Nucleus accumbens (tissue), 56 donors: ENCODE data around the gene ZNF566.

Experiments used
- DNase-seq, 56 donors: peaks; one replicate each; lab custom pipeline; 2025; lab: John Stamatoyannopoulos, UW

Gene ZNF566

GRCh38 chr19:36449059-36449670 lies 40.2 kb downstream of the ZNF566 start:
- no peak for DNase-seq

GRCh38 chr19:36441339-36441738 lies 48.0 kb downstream of the ZNF566 start:
- DNase-seq = no peak

GRCh38 chr19:36436531-36436930 lies 52.8 kb downstream of the ZNF566 start:
- no peak for DNase-seq

GRCh38 chr19:36423925-36424324 lies 65.4 kb downstream of the ZNF566 start:
- DNase-seq = no peak

- DNase-seq = peak in 5 of 56 donors; percentile 5 to 47 (median 22)
Observed at GRCh38 chr19:36421749-36422481, 67.4 kb downstream of the ZNF566 start.

- peak in 22 of 56 donors; percentile 0 to 47 (median 13) for DNase-seq
Observed at GRCh38 chr19:36420961-36421748, 68.2 kb downstream of the ZNF566 start.

- DNase-seq = peak in 53 of 56 donors; percentile 20 to 87 (median 71)
Observed at GRCh38 chr19:36418287-36419001, 70.9 kb downstream of the ZNF566 start, which contains the start of gene ZFP82. Gene ZFP82 (minus strand): TSS chr19:36418644. CDS start chr19:36409789, 8,855 bp downstream.

- peak in 10 of 56 donors; percentile 1 to 49 (median 18) for DNase-seq
Observed at GRCh38 chr19:36417752-36418286, 71.5 kb downstream of the ZNF566 start.

GRCh38 chr19:36409841-36410240 lies 79.5 kb downstream of the ZNF566 start:
- no peak for DNase-seq

GRCh38 chr19:36408101-36408500 lies 81.3 kb downstream of the ZNF566 start:
- no peak for DNase-seq

- no peak for DNase-seq
Observed at GRCh38 chr19:36404498-36404897, 84.9 kb downstream of the ZNF566 start.

GRCh38 chr19:36401475-36401874 lies 87.9 kb downstream of the ZNF566 start:
- DNase-seq = no peak

- no peak for DNase-seq
Observed at GRCh38 chr19:36398571-36398970, 90.8 kb downstream of the ZNF566 start.
